ENCODE results near the gene UBAC2. TPM values are rescaled to one million over a fixed set of nuclear protein-coding genes. Genes with fewer than 3 reads are reported as not detected.
"Not testable (repeated sequence)": the region's sequence is repeated elsewhere in the genome, so short reads cannot be mapped to it uniquely, and the experiment has no call there.

Gene UBAC2
- total and polyA plus RNA-seq, 7 donors: 31.8 to 73.9 (median 47.6) TPM

DNA sequence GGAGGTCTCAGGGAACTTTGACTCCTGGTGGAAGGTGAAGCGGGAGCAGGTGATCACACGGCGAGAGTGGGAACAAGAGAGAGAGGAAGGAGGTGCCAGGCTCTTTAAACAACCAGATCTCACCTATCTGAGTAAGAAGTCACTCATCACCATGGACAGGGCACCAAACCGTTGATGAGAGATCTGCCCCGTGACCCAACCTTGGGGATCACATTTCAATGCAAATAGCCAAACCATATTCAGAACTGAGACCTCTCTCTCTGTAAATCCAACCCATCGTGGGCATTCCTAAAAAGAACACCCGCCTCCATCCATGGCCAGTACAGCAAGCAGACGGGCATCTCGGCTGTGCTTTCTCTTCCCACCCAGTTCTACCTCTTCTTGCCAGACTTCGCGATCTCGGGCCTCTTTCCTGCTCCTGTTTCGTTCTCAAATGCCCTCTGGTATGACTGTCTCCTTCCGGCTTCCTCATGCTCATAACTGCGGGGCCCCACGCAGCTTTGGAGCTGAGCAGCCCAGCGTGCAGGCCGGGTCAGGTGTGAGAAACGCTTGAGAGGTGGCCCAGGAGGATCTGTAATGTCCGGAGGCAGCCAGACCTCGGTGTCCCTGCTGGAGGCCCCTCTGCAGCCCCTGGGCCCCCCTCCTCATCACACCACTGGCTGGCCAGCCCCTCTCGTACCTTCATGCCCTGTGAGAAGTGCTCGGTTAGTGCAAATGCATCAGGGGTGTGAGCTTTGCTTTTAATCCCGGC, 203.5 kb downstream of the UBAC2 start:
- intact Hi-C loops (cut with DNase I): no loop called here
- WGBS, 2 donors: 40 to 73% methylated on average over 24 of the region's 24 CpGs
- no peaks in the 10 kb centered on the region for H3K27me3 ChIP-seq
- H3K27ac ChIP-seq: no peak overlapping the region
- TF ChIP-seq POLR2A (IDR thresholded peaks at IDR 0.05) (no peak), EP300 (IDR thresholded peaks at IDR 0.05) (no peak), POLR2AphosphoS5 (IDR thresholded peaks at IDR 0.05) (no peak)
- TF ChIP-seq, protein P1, sequence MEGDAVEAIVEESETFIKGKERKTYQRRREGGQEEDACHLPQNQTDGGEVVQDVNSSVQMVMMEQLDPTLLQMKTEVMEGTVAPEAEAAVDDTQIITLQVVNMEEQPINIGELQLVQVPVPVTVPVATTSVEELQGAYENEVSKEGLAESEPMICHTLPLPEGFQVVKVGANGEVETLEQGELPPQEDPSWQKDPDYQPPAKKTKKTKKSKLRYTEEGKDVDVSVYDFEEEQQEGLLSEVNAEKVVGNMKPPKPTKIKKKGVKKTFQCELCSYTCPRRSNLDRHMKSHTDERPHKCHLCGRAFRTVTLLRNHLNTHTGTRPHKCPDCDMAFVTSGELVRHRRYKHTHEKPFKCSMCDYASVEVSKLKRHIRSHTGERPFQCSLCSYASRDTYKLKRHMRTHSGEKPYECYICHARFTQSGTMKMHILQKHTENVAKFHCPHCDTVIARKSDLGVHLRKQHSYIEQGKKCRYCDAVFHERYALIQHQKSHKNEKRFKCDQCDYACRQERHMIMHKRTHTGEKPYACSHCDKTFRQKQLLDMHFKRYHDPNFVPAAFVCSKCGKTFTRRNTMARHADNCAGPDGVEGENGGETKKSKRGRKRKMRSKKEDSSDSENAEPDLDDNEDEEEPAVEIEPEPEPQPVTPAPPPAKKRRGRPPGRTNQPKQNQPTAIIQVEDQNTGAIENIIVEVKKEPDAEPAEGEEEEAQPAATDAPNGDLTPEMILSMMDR (IDR thresholded peaks at IDR 0.05): no peak
- H3K36me3 ChIP-seq: no peaks in the 10 kb centered on the region
- DNase-seq: no peak
- H3K4me1 ChIP-seq: no peaks in the 10 kb centered on the region
- H3K4me3 ChIP-seq: no peak overlapping the region
- H3K9me3 ChIP-seq: no peaks in the 10 kb centered on the region

GRCh38 chr13:99405966-99406365, 205.3 kb downstream of the UBAC2 start:
- H3K9me3 ChIP-seq: no peaks in the 10 kb centered on the region
- WGBS, 2 donors: 89 to 94% methylated on average over 15 of the region's 15 CpGs
- no peak overlapping the region for H3K4me3 ChIP-seq
- no peaks in the 10 kb centered on the region for H3K4me1 ChIP-seq
- H3K27ac ChIP-seq: no peak overlapping the region
- TF ChIP-seq POLR2A (IDR thresholded peaks at IDR 0.05) (no peak), POLR2AphosphoS5 (IDR thresholded peaks at IDR 0.05) (no peak), EP300 (IDR thresholded peaks at IDR 0.05) (no peak)
- TF ChIP-seq, protein P1 (IDR thresholded peaks at IDR 0.05): no peak
- intact Hi-C loops (cut with DNase I): no loop called here
- no peak for DNase-seq
- H3K27me3 ChIP-seq: no peaks in the 10 kb centered on the region
- H3K36me3 ChIP-seq: no peaks in the 10 kb centered on the region

- TF ChIP-seq POLR2A (IDR thresholded peaks at IDR 0.05): no peak
- TF ChIP-seq POLR2AphosphoS5 (IDR thresholded peaks at IDR 0.05): peak in 1 of 4 donors; percentile 16
- peak in 1 of 4 donors; percentile 53 for TF ChIP-seq EP300 (IDR thresholded peaks at IDR 0.05)
- no peak overlapping the region for H3K4me3 ChIP-seq
- no peak overlapping the region for H3K27ac ChIP-seq
- 45 to 79% methylated on average over 6 of the region's 6 CpGs for WGBS, 2 donors
- no peaks in the 10 kb centered on the region for H3K36me3 ChIP-seq
- no peaks in the 10 kb centered on the region for H3K27me3 ChIP-seq
- no peak for DNase-seq
- no peaks in the 10 kb centered on the region for H3K4me1 ChIP-seq
- H3K9me3 ChIP-seq: no peaks in the 10 kb centered on the region
- intact Hi-C loops (cut with DNase I): no loop called here
Observed at GRCh38 chr13:99406799-99407201, 206.1 kb downstream of the UBAC2 start.

- H3K4me3 ChIP-seq: no peak overlapping the region
- no peak overlapping the region for H3K27ac ChIP-seq
Observed at GRCh38 chr13:99407906-99408702, 207.4 kb downstream of the UBAC2 start.

DNA sequence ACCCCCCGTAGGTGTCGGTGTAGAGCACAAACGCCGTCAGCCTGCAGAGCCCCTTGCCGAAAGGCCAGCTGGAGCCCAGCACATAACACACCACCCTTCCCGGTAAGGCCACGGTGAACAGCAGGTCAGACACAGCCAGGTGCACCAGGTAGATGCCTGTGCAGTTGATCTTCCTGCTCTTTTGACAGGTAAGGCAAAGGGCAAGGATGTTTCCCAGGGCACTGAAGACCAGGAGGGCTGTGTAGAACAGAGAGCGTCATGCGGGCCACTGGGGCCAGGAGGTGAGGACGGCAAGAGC, 208.0 kb downstream of the UBAC2 start:
- Histone ChIP-seq H3K4me1 (no peaks in the 10 kb centered on the region), H3K36me3 (no peaks in the 10 kb centered on the region), H3K27ac (no peak overlapping the region), H3K4me3 (no peak overlapping the region), H3K9me3 (no peaks in the 10 kb centered on the region), H3K27me3 (no peaks in the 10 kb centered on the region)
- intact Hi-C loops (cut with DNase I): no loop called here
- no peak for TF ChIP-seq EP300 (IDR thresholded peaks at IDR 0.05)
- TF ChIP-seq POLR2AphosphoS5 (IDR thresholded peaks at IDR 0.05): no peak
- TF ChIP-seq POLR2A (IDR thresholded peaks at IDR 0.05): no peak
- TF ChIP-seq, protein P1 (IDR thresholded peaks at IDR 0.05): no peak
- WGBS, 2 donors: 96 to 97% methylated on average over 10 of the region's 10 CpGs
- no peak for DNase-seq

More at GRCh38 chr13:99407906-99408702, 207.4 kb downstream of the UBAC2 start:
- no peak for DNase-seq
- H3K4me1 ChIP-seq: no peaks in the 10 kb centered on the region
- TF ChIP-seq EP300 (IDR thresholded peaks at IDR 0.05) (no peak), POLR2AphosphoS5 (IDR thresholded peaks at IDR 0.05) (no peak), POLR2A (IDR thresholded peaks at IDR 0.05) (no peak)
- TF ChIP-seq, protein P1 (IDR thresholded peaks at IDR 0.05): no peak
- no peaks in the 10 kb centered on the region for H3K36me3 ChIP-seq
- H3K9me3 ChIP-seq: no peaks in the 10 kb centered on the region
- intact Hi-C loops (cut with DNase I): no loop called here
- 86 to 91% methylated on average over 31 to 33 of the region's 33 CpGs for WGBS, 2 donors
- H3K27me3 ChIP-seq: no peaks in the 10 kb centered on the region

- H3K4me3 ChIP-seq; intact Hi-C loops (cut with DNase I); H3K27me3 ChIP-seq; H3K27ac ChIP-seq; DNase-seq; H3K4me1 ChIP-seq; H3K36me3 ChIP-seq; H3K9me3 ChIP-seq: not testable (repeated sequence)
- WGBS, 2 donors: 86 to 90% methylated on average over 11 of the region's 11 CpGs
Observed at GRCh38 chr13:99409461-99410083, 208.9 kb downstream of the UBAC2 start.

DNA sequence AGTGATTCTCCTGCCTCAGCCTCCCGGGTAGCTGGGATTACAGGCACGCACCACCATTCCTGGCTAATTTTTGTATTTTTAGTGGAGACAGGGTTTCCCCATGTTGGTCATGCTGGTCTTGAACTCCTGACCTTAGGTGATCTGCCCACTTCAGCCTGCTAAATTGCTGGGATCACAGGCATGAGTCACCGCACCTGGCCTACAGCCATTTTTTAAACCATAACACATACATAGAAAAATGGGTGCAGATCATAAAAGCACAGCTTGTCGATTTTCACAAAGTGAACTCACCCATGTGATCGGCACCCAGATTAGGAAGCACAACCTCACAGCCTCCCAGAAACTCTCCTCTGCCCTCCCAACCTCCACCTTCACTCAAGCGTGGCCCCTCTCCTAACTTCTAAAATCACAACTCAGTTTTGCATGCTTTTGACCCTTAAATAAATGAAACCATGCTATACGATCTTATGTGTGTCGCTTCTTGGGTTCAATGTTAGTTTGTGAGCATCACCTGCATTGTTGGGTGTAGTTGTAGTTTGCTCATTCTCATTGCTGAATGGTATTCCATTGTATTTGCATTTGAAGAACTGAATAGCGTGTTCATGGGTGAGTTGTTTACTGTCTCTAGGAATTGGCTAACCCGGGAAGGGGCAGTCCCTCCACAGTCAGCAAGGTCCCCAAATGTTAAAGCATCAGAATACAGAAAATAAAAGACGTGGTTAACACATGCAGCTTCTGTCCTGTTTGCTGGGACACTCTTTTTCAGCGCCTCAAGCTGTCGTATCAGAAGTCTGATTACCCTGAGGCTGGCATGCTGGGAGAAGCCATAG, 210.2 kb downstream of the UBAC2 start:
- H3K36me3 ChIP-seq; H3K4me3 ChIP-seq; H3K27ac ChIP-seq; H3K4me1 ChIP-seq; intact Hi-C loops (cut with DNase I); H3K27me3 ChIP-seq; H3K9me3 ChIP-seq; DNase-seq: not testable (repeated sequence)
- 85% methylated on average over 13 of the region's 13 CpGs for WGBS, 2 donors

Measured in sigmoid colon (tissue), 7 donors.